Stimulated activated CD4-positive, alpha-beta T cell treated with anti-CD3 and anti-CD28 coated beads, Interleukin-1b, Interleukin-23, amount 100 ng/mL, for 1 hour (primary cell): Measurements from ENCODE around the gene DCUN1D2.

Source experiments
- DNase-seq, 2 donors: peaks; one replicate each; pipeline ENCODE4 v3.0.0-alpha.2; 2020; ENCODE audit warnings: low read depth in 2 of 2

Gene DCUN1D2

GRCh38 chr13:113519556-113519955, 29.0 kb upstream of the DCUN1D2 start:
- no peak for DNase-seq

GRCh38 chr13:113518076-113518803, 27.7 kb upstream of the DCUN1D2 start:
- no peak for DNase-seq

- DNase-seq, result no peak
Observed at GRCh38 chr13:113514847-113515246, 24.3 kb upstream of the DCUN1D2 start.

- DNase-seq, result no peak
Observed at GRCh38 chr13:113513761-113514160, 23.2 kb upstream of the DCUN1D2 start.

- DNase-seq, result no peak
Observed at GRCh38 chr13:113511361-113511760, 20.9 kb upstream of the DCUN1D2 start.

- no peak for DNase-seq
Observed at GRCh38 chr13:113510871-113511270, 20.4 kb upstream of the DCUN1D2 start.

GRCh38 chr13:113509989-113510388, 19.5 kb upstream of the DCUN1D2 start:
- DNase-seq, result no peak

GRCh38 chr13:113508521-113509254, 18.2 kb upstream of the DCUN1D2 start:
- no peak for DNase-seq

- no peak for DNase-seq
Observed at GRCh38 chr13:113507505-113508345, 17.2 kb upstream of the DCUN1D2 start.

- DNase-seq, result no peak
Observed at GRCh38 chr13:113506871-113507388, 16.4 kb upstream of the DCUN1D2 start.

GRCh38 chr13:113506025-113506685, 15.6 kb upstream of the DCUN1D2 start:
- no peak for DNase-seq

- no peak for DNase-seq
Observed at GRCh38 chr13:113502686-113503085, 12.2 kb upstream of the DCUN1D2 start.

- no peak for DNase-seq
Observed at GRCh38 chr13:113500530-113501265, 10.2 kb upstream of the DCUN1D2 start.

GRCh38 chr13:113499936-113500335, 9.4 kb upstream of the DCUN1D2 start:
- no peak for DNase-seq

GRCh38 chr13:113498905-113499304, 8.4 kb upstream of the DCUN1D2 start:
- DNase-seq, result no peak

GRCh38 chr13:113497217-113497616, 6.7 kb upstream of the DCUN1D2 start:
- no peak for DNase-seq

GRCh38 chr13:113495494-113496210, 5.1 kb upstream of the DCUN1D2 start:
- no peak for DNase-seq

GRCh38 chr13:113493315-113493951, 2.9 kb upstream of the DCUN1D2 start:
- DNase-seq, result no peak

GRCh38 chr13:113491982-113492381, 1.5 kb upstream of the DCUN1D2 start:
- DNase-seq, result no peak

- DNase-seq, result no peak
Observed at GRCh38 chr13:113491418-113491883, 940 bp upstream of the DCUN1D2 start.
